HG02678 (cell line): ENCODE results near the gene IKZF5.
A peak's percentile ranks its signal among the peaks of the same experiment; 100 is the strongest.

ENCODE experiments used
- ATAC-seq: cut with Tn5 transposase; IDR thresholded peaks from one replicate; pipeline ENCODE4 v1.9.1; 2021; ENCODE audit warnings: mild to moderate bottlenecking, moderate library complexity; ENCODE audit not compliant: unreplicated experiment

Gene IKZF5, protein sequence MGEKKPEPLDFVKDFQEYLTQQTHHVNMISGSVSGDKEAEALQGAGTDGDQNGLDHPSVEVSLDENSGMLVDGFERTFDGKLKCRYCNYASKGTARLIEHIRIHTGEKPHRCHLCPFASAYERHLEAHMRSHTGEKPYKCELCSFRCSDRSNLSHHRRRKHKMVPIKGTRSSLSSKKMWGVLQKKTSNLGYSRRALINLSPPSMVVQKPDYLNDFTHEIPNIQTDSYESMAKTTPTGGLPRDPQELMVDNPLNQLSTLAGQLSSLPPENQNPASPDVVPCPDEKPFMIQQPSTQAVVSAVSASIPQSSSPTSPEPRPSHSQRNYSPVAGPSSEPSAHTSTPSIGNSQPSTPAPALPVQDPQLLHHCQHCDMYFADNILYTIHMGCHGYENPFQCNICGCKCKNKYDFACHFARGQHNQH

DNA sequence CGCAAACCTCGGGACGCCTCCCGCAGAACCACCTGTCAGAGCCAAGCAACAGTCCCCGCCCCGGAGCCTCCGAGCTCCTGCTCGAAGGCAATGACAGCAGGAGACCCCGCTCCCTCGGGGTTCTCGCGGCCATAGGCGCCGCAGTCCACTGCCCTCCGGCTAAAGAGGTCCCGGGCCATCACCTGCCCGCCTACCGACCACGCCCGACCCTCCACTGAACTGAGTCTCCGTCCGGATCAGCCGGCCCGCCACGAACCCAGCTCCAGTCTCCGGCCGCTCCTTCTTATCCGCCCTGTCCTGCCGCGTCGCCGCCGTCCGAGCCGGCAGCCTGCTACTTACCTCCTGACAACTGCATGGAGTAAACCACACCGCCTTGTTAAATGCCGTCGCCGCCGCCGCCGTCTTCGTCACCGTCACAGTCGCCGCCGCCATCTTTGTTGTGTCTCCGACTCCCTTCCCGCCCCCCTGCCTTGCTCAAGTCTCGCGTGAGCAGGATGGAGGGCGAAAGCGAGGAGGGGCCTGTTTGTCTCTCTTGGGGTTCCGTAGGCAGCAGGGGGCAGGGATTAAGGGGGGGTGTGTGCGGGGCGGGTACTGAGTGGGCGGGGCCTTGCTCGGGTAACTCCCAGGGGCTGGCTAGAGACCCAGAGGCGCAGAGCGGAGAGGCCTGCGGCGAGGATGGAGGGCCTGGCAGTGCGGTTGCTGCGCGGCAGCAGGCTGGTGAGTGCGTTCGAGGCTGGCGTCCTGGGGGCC is at the start of gene IKZF5, which contains the start of gene ACADSB:
TSS of gene IKZF5 (minus strand) at position 441 of the 750 bp plus-strand sequence. CDS start 10,170 bp downstream, outside the sequence.
TSS of gene ACADSB (plus strand) at position 652 of the 750 bp plus-strand sequence. CDS start at position 676, 24 bp downstream.
- peak; percentile 83 for ATAC-seq

DNA sequence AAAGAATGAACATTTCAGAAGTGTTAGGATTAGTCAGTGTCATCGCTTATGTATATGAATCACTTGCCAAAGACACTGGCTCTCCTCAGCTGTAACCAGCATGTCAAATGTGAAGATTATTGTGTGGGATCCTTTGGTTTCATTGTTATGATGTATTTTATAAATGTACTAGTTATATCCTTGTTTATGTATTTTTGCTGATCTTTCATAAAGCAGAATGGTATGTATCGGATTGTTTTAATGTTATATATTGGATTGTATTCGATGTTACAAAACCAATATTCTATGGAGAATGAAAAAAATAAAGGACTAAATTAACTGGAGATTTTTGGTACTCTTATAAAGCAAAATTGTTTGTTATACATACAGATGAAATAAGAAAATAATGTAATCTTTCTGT is 49.4 kb upstream of the IKZF5 start:
- ATAC-seq: no peak

DNA sequence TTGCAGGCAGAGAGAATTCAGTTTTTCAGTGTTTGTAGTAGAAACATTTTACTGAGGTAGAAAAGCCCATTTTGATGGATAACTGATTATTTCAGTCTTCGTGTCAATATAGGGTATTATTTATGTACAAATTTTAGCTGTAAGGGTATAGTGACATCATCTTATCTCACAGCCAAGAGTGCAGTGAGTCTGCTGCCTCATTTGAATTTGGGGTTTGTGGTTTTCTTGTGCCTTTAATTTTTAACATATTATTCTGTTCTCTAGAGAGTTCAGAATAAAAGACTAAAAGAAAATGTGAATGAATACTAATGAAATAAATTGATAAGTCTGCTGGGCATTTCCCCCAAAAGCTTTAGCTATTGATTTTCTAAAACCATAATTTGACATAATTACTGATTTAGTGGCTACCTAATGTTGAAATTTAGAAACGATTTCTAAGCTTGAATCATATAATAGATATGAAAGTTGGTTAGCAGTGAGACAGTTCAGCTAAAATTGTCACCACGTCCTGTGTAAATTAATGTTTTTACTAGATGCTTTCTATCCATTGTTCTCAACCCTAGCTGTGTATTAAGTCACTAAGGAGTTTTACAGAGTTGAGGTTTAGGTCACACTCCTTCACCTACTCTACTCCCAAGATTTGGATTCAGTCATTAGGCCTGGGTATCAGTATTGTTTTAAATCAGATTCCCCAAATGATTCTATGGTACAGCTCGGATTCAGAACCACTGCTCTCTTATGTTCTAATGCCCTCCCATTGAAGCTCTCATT is 37.6 kb upstream of the IKZF5 start:
- no peak for ATAC-seq

DNA sequence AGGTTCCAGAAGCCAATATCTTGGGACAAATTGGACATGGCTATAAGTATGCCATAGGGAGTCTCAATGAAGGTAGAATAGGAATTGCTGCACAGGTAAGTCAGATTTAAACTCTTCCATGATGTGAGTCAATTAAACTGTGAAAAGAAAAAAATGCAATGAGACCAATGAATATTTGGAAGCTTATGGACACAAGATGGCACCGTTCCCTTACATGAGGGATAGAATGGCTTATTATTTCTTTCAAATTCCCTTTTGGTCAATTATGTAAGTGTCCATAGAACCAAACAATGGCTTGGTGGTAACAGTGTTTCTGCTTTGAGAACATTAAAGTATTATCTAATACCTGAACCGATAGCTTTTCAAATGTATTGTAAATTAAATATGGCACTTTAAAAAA is 35.8 kb upstream of the IKZF5 start:
- no peak for ATAC-seq

DNA sequence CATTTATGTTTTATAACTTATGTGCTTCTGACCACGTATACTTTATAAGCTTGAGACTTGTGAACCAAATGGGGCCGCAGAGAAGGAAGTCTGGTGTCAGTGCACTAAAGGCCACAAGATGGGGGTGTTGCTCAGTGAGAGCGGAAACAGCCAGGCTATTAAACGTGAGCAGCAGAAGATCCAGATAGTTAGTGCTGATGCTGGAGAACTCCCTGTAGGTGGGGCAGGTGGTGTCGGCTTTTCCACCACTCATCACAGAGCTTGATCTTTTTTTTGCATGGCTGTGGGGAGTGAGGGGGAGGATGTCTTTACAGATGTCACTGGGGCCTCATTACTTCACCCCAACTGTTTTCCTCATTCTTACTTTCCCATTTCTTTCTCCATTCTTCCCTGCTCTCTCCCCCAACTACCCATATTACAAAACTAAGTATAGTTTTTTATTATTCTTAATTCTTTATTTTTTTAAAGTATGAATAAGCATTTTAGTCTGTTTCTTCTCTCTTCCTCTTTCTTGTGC is 34.9 kb upstream of the IKZF5 start:
- ATAC-seq: peak; percentile 58

DNA sequence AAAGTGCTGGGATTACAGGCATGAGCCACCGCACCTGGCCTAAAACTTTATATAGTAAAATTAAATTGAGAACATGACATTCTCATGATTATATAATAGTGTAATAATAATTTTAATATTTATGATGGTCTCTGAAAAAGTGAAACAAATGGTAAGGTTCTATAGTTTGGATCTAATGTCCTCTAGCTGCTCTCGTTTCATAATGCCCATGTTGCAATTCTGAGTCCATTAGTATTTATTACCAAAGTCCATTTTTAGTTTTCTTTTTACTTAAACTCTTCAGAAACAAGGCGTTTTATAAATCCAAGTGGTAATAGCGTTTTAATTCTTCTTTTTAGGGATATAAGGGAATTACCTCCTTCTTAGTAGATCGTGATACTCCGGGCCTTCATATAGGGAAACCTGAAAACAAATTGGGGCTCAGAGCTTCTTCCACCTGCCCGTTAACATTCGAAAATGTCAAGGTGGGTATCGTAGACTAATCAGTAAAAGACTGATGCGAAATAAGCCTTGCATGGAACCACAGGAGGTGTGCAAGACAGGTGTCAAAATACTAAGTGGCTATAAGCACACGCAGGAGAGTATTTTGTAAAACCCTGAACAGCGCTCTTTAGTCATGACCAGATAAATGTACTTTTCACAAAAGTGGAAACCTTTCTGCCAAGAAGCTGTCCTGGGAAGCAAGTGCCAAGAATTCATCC is 34.3 kb upstream of the IKZF5 start:
- ATAC-seq: no peak

DNA sequence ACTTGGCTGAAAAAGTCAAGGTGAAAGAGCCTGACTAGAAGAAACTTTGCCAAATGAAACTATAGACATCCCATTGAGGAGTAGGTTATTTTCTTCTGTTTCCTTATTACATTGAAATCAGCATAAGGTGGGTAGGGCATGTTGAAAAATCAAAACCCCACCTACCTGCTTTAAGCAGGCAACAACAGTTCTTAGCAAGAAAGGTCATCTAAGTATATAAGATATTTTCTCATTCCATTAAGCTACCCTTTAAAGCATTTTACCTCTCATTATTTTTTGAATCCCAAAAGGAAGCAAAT is 31.0 kb upstream of the IKZF5 start:
- no peak for ATAC-seq

DNA sequence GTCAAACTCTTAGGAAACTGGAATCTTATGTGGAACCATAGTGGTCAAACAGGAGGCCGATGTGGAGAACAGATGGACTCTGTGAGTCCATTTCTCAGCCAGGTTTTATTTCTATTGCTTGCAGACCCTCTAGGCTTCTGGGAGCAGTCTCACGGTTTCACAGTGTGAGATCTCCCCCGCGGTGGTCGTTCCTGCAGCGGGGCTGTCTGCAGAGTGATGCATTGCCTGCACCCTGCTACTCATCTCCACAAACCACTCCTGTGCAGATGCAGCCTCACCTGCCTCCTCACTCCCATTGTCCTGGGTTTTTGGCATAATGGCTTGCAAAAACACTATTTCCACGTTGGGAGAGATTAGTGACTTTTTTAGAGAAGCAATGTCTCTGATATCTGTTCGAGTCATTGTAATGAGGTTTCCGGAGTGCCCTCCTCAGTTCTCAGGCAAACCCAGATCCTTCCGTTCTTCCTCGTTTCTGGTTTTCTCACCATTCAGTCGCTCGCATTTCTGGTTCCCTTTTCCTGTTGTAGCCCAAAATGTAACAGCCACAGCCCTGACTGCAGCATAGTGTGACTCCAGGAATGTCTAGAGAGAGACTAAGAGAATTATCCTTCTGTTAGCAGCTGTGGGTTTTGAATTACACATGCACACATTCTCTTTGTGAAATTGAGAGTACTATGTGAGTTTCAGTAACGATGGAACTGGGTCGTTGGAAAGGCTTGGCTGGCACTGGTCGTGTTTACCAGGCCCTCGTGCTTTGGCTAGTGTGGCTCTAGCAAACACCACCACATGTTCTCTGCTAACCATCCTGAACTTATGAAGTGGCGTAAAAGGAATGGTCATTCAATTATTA is 30.4 kb upstream of the IKZF5 start:
- ATAC-seq: no peak

DNA sequence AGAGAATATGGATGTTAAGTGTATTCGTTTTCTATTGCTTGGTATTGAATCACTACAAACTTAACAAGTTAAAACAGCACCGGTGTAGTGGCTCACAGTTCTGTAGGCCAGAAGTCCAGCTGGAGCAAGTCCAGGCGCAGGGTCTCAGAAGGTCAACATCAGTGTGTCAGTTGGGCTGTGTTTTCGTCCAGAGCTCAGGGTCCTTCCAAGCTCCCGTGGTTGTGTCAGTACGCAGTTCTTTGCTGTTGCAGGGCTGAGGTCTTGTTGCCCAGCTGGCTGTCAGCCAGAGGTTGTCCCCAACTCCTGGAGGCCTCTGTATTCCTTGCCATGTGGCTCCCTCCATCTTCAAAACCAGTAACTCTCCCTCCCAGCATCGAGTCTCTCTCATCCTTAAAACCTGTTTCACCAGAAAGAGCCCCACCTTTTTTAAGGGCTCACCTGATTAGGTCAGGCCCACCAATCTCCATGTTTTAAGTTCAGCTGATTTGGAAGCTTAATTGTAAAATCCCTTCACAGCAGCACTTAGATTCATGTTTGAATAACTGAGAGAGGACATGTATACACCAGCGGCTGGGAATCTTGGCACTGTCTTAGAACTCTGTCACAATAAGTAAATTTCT is 27.0 kb upstream of the IKZF5 start:
- ATAC-seq: no peak

DNA sequence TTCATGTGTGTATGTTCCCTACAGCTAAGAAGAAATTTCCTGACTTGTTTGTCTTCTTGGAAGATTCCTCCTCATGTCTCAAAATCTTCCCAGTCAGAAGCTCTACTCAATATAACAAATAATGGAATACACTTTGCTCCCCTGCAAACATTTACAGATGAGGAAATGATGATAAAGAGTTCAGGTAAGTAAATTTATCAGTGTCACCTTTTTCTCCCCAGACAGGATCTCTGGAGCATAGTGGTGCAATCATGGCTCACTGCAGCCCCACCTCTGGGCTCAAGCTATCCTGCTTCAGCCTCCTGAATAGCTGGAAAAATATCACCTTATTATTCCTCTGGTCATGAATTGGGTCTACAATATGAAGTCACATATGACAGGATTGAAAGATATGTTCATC is 25.7 kb upstream of the IKZF5 start:
- ATAC-seq: no peak

DNA sequence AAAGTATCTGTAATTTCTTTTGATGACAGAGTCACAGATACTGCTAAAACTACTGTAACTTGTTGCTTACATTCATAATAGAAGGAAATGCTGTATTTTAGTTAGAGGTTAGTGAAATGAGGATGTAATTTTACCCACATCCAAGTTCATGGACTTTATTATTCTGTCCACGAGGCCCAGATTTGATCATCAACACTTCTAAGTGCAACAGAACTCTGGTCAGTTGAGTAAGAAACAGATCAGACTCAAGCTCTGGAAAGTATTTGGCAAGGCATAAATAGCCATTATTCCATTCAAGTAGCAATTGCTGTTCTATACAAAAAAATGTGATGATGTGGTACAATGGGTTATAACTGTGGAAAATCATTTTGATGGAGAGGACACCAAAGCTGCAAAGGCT is 22.5 kb upstream of the IKZF5 start:
- ATAC-seq: no peak

DNA sequence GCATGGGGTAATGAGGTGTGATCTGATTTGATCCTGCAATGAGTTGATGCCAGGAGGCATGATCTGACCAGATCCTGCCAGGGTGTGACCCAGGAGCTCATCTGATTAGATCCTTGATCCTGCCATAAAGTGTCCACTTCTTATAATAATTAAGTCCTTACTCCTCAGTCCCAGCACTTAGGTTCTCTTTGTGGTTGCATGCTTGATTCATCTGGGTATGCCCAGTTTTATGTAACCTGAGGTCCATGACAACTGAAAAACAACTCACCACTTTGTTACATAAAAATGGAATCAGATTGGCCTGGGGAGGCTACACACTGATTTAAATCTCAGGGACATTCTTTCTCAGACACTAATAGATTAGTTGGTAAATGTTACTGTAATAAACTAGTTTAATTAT is 19.3 kb upstream of the IKZF5 start:
- ATAC-seq: no peak

DNA sequence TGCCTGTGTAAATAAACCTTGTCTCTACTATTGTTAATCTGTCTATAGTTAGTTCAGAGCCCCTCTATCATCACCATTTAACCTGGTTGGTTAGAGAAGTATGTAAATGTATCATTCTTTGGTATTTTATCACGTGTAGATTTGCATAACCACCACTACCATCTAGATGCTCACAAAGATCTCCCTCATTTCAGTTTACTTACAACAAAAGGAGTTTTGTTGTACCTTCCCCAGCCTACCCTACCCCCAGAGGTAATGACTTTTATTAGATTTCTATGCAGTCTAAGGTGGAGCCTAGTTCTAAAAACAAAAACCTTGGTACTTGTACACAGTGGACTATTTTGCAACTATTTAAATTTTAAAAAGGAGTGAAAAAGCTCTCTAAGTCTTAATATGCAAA is 17.7 kb upstream of the IKZF5 start:
- no peak for ATAC-seq

DNA sequence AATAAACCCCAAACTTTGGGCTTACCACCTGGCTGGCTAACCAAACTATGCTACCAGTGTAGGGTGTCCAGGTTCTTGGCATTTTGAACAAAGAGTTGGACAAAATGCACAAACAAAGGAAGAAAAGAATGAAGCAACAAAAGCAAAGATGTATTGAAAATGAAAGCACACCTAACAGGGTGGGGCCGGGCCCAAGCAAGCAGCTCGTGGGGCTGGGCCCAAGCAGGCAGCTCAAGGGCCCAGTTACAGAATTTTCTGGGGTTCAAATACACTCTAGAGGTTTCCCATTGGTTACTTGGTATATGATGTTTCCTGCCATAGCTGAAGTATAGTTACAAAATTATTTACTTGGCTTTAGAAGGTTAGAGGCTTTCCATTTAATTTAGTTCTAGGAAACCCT is 15.9 kb upstream of the IKZF5 start:
- ATAC-seq: no peak

DNA sequence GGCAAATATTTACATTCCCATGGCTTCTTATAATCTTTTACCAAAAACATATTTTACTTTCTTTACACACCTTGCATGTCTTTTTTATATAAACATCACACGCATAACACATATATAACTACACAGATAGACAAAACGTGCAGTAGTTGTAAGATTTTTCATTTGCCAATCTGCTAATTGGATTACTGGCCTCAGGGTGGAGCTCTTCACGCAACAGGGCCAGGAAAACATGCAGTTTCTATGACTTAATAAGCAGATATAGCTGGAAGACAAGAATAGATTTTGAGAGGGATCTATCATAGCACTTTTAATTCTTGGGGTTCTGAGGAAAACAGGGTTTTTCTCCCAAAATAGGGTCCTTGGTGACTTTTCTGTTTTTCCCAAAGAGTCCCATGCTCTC is 12.9 kb upstream of the IKZF5 start:
- ATAC-seq: no peak

DNA sequence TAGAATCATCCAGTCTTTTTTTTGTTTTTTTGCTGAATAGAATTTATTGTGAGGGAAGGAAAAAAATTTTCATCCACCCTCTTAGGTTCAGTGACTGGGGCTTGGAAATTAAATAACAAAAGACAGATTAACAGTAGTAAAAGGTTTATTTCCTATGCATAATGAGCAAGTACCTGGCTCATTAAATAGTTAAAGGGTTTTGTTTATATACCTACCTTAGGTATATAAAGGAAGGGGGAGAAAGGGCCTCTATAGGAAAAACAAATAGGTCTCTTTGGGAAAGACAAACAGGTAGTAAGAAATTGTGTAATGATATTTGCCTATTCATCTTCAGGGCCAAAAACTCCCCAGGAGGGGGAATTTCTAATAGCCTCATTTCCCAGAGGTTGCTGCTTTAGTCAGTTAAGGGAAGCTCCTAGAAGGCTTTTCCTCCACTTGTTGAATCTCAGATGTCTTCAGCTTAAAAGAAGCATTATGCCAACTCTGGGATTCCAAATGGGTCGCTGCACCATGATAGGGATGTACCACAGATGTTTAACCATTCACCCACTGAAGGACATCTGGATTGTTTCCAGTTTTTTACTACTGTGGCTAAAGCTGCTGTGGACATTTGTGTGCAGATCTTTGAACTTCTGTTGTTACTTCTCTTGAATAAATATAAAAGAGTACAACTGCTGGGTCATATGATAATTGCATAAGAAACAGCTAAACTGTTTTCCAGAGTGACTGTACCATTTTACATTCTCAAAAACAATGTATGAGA is 11.5 kb upstream of the IKZF5 start:
- no peak for ATAC-seq

DNA sequence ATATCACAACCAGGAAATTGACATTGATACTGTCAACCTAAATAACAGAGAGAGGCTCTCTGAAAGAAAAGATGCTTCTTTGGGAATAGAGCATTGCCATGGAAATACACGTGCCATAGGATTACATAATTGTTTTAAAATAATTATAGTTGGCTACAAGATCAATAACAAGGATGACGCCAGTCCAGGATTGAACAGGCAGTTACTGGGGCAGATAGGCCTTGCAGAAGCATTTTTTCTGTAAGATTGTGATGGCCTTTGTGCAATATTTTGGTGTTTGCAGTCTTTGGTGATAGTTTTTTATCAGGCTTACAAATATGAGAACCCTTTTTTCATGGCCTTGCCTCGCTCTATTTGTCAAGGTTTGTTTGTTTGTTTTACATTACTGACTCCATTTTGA is 10.7 kb upstream of the IKZF5 start:
- no peak for ATAC-seq

DNA sequence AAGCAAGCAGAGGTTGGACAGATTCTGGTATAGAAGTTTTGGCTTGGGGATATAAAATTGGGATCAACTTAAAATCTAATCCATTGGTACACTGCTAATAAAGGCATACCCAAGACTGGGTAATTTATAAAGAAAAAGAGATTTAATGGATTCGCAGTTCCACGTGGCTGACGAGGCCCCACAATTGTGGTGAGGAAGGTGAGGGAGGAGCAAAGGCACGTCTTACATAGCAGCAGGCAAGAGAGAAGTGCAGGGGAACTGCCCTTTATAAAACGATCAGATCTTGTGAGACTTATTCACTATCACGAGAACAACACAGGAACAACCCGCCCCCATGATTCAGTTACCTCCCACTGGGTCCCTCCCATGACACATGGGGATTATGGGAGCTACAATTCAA is 9.9 kb upstream of the IKZF5 start:
- no peak for ATAC-seq
